Neutrophil (primary cell): ENCODE results near the gene WHAMM.

ENCODE experiments used
- H3K27ac ChIP-seq: fragments of 200-600 bp; sonication (generic); 2 replicates; pipeline ENCODE4 v1.5.1; 2016; ENCODE audit warnings: mild to moderate bottlenecking, moderate library complexity
- H3K27me3 ChIP-seq: fragments of 200-600 bp; sonication (generic); 2 replicates; pipeline ENCODE4 v1.6.0; 2016; ENCODE audit warnings: mild to moderate bottlenecking
- H3K36me3 ChIP-seq: fragments of 200-600 bp; sonication (generic); 2 replicates; pipeline ENCODE4 v1.5.1; 2017
- H3K4me1 ChIP-seq, 2 experiments: fragments of 200-600 bp in 1 of 2; sonication (generic) in 1 of 2; 1 replicate in 1 of 2; 2 replicates in 1 of 2; pipeline versions ENCODE4 v1.5.1 to v1.6.1; 2013 to 2016; ENCODE audit warnings: low read depth in 1 of 2, low read length in 1 of 2, mild to moderate bottlenecking in 1 of 2, moderate library complexity in 1 of 2; ENCODE audit not compliant: control insufficient read depth in 1 of 2, insufficient read depth in 1 of 2
- H3K4me3 ChIP-seq, 2 experiments: fragments of 200-600 bp in 1 of 2; sonication (generic) in 1 of 2; 1 replicate in 1 of 2; 2 replicates in 1 of 2; pipeline ENCODE4 v1.5.1; 2013 to 2016; ENCODE audit warnings: low read depth in 1 of 2, low read length in 1 of 2, mild to moderate bottlenecking in 1 of 2, moderate library complexity in 1 of 2
- H3K9me3 ChIP-seq: fragments of 200-600 bp; sonication (generic); 2 replicates; pipeline ENCODE4 v1.5.1; 2016
- TF ChIP-seq, protein P1 (sequence below): fragments of 200-600 bp; sonication (generic); IDR thresholded peaks from 2 replicates; pipeline ENCODE4 v1.5.1; 2016; ENCODE audit warnings: antibody characterized with exemption

The WHAMM gene

GRCh38 chr15:82850731-82851130, 41.3 kb downstream of the WHAMM start:
- no peak overlapping the region for H3K27ac ChIP-seq
- H3K4me1 ChIP-seq, result peaks cover 8 to 18% of the 10 kb centered on the region in 2 experiments
- H3K27me3 ChIP-seq, result no peaks in the 10 kb centered on the region
- no peaks in the 10 kb centered on the region for H3K9me3 ChIP-seq
- H3K4me3 ChIP-seq, result no peak overlapping the region
- TF ChIP-seq, protein P1, sequence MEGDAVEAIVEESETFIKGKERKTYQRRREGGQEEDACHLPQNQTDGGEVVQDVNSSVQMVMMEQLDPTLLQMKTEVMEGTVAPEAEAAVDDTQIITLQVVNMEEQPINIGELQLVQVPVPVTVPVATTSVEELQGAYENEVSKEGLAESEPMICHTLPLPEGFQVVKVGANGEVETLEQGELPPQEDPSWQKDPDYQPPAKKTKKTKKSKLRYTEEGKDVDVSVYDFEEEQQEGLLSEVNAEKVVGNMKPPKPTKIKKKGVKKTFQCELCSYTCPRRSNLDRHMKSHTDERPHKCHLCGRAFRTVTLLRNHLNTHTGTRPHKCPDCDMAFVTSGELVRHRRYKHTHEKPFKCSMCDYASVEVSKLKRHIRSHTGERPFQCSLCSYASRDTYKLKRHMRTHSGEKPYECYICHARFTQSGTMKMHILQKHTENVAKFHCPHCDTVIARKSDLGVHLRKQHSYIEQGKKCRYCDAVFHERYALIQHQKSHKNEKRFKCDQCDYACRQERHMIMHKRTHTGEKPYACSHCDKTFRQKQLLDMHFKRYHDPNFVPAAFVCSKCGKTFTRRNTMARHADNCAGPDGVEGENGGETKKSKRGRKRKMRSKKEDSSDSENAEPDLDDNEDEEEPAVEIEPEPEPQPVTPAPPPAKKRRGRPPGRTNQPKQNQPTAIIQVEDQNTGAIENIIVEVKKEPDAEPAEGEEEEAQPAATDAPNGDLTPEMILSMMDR, result no peak
- no peaks in the 10 kb centered on the region for H3K36me3 ChIP-seq

DNA sequence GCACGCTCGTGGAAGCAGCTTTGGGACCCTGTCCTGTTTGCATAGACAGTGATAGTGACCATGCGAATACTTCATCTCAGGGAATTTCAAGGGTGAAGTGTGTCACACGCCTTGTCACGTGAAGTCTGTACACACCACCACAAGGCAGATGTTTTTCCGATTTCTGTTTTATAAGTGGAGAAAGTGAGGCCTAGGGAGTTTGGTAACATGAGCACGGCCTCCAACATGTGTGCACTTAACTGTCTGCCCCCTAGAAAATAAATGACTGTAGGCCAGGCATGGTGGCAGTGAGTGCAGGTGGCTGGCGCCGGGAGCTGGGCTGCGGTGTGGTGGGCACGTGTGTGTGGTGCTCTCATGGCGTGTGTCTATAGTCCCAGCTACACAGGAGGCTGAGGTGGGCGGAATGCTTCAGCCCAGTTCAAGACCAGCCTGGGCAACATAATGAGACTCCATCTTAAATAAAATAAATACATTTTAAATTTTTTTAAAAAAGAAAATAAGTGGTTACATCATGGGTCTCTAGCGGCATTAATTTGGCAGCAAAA, 42.0 kb downstream of the WHAMM start:
- TF ChIP-seq, protein P1, result no peak
- peaks cover 8 to 18% of the 10 kb centered on the region in 2 experiments for H3K4me1 ChIP-seq
- H3K36me3 ChIP-seq, result no peaks in the 10 kb centered on the region
- no peaks in the 10 kb centered on the region for H3K27me3 ChIP-seq
- H3K4me3 ChIP-seq, result no peak overlapping the region
- no peak overlapping the region for H3K27ac ChIP-seq
- no peaks in the 10 kb centered on the region for H3K9me3 ChIP-seq

- Histone ChIP-seq H3K4me1 (peaks cover 8 to 18% of the 10 kb centered on the region in 2 experiments), H3K27me3 (no peaks in the 10 kb centered on the region), H3K27ac (no peak overlapping the region), H3K9me3 (no peaks in the 10 kb centered on the region), H3K4me3 (no peak overlapping the region), H3K36me3 (no peaks in the 10 kb centered on the region)
- TF ChIP-seq, protein P1, result no peak
These were observed 42.6 kb downstream of the WHAMM start for GRCh38 chr15:82851981-82852511.

DNA sequence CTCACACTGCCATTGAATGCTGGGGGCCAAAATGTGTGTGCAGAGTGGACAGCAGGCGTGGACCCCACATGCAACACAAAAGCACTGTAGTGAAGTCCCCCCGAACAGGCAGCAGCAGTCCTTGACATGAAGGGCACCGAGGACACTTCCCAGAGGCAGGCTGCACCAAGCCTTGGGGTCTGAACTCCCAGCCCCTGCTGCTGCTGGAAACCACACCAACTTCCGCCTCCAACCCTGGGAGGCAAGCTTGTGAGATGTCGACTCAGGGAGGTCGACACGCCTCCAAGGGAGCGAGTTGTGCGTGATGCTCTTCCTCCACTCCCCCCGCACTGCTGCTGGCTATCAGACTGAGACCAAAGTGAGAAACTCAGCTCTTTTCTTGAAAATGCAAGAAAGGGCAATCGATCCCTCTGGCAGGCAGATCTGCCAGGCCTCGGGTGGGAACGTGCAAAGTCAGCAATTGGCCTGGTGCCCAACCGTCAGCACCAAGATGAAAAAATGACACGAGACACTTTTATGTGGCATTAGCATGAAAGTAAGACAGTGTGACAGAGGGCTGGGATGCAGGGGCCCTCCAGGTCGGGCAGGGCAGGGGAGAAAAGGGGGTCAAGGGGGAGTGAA, 43.6 kb downstream of the WHAMM start:
- H3K4me3 ChIP-seq, result no peak overlapping the region
- TF ChIP-seq, protein P1, result no peak
- no peaks in the 10 kb centered on the region for H3K27me3 ChIP-seq
- H3K9me3 ChIP-seq, result no peaks in the 10 kb centered on the region
- H3K4me1 ChIP-seq, result peaks cover 8 to 18% of the 10 kb centered on the region in 2 experiments
- H3K27ac ChIP-seq, result no peak overlapping the region
- no peaks in the 10 kb centered on the region for H3K36me3 ChIP-seq

GRCh38 chr15:82854554-82854953, 45.1 kb downstream of the WHAMM start:
- H3K27ac ChIP-seq, result no peak overlapping the region
- no peaks in the 10 kb centered on the region for H3K9me3 ChIP-seq
- H3K4me1 ChIP-seq, result peaks cover 5 to 14% of the 10 kb centered on the region in 2 experiments
- no peaks in the 10 kb centered on the region for H3K36me3 ChIP-seq
- no peaks in the 10 kb centered on the region for H3K27me3 ChIP-seq
- no peak overlapping the region for H3K4me3 ChIP-seq
- TF ChIP-seq, protein P1, result no peak
